Right atrium auricular region (tissue), 2 donors: ENCODE data around the gene ST7. TPM values are rescaled to one million over a fixed set of nuclear protein-coding genes. Genes with fewer than 3 reads are reported as not detected.

ENCODE experiments used
- DNase-seq: peaks from one replicate; pipeline ENCODE4 v3.0.0-alpha.2; 2019; ENCODE audit warnings: low spot score
- H3K27ac ChIP-seq, 2 donors: fragments of 200-600 bp; sonication (generic); 1 replicate in 1 of 2; 2 replicates in 1 of 2; pipeline ENCODE4 v1.5.1; 2016 to 2019
- H3K27me3 ChIP-seq, 2 donors: fragments of 200-600 bp; sonication (generic); one replicate each; pipeline versions ENCODE4 v1.5.1 to v1.6.0; 2017 to 2019
- H3K36me3 ChIP-seq: fragments of 200-600 bp; sonication (generic); one replicate; pipeline ENCODE4 v1.5.1; 2016
- H3K4me1 ChIP-seq, 2 donors: fragments of 200-600 bp; sonication (generic); one replicate each; pipeline versions ENCODE4 v1.5.1 to v1.6.0; 2017 to 2019
- H3K4me3 ChIP-seq, 2 donors: fragments of 200-600 bp; sonication (generic); 1 replicate in 1 of 2; 2 replicates in 1 of 2; pipeline ENCODE4 v1.5.1; 2017 to 2019; ENCODE audit warnings: mild to moderate bottlenecking in 1 of 2, moderate library complexity in 1 of 2
- H3K9me3 ChIP-seq, 2 donors: fragments of 200-600 bp; sonication (generic); one replicate each; pipeline ENCODE4 v1.5.1; 2019
- CTCF ChIP-seq, 2 donors: fragments of 200-600 bp; sonication (generic); IDR thresholded peaks; one replicate each; pipeline ENCODE4 v1.5.1; 2019; ENCODE audit warnings: antibody characterized with exemption in 2 of 2
- total RNA-seq, 2 donors: library from RNA; depleted of rRNA; stranded (reverse); fragments of >200 nt; gene quantifications; one replicate each; pipeline ENCODE4 v1.1.0, GENCODE V29; 2016

Gene ST7
- total RNA-seq, 2 donors from 2014 or later, result 45.4 to 48.1 TPM

GRCh38 chr7:117272017-117272759, 318.9 kb downstream of the ST7 start:
- H3K36me3 ChIP-seq, result no peaks in the 10 kb centered on the region
- no peak overlapping the region for H3K27ac ChIP-seq
- H3K4me1 ChIP-seq, result no peaks in the 10 kb centered on the region
- no peak for TF ChIP-seq CTCF (IDR thresholded peaks at IDR 0.05)
- H3K4me3 ChIP-seq, result no peak overlapping the region
- H3K27me3 ChIP-seq, result no peaks in the 10 kb centered on the region
- H3K9me3 ChIP-seq, result no peaks in the 10 kb centered on the region
- DNase-seq, result no peak

- H3K27ac ChIP-seq, result no peak overlapping the region
Measured at GRCh38 chr7:117273325-117273724, 320.0 kb downstream of the ST7 start.

GRCh38 chr7:117273814-117274225, 320.5 kb downstream of the ST7 start:
- H3K4me3 ChIP-seq, result no peak overlapping the region
- no peaks in the 10 kb centered on the region for H3K4me1 ChIP-seq
- H3K27ac ChIP-seq, result no peak overlapping the region
- no peak for TF ChIP-seq CTCF (IDR thresholded peaks at IDR 0.05)
- no peak for DNase-seq
- H3K27me3 ChIP-seq, result no peaks in the 10 kb centered on the region
- no peaks in the 10 kb centered on the region for H3K36me3 ChIP-seq
- H3K9me3 ChIP-seq, result no peaks in the 10 kb centered on the region

More at GRCh38 chr7:117273325-117273724, 320.0 kb downstream of the ST7 start:
- H3K9me3 ChIP-seq, result no peaks in the 10 kb centered on the region
- no peak overlapping the region for H3K4me3 ChIP-seq
- no peak for DNase-seq
- H3K36me3 ChIP-seq, result no peaks in the 10 kb centered on the region
- H3K4me1 ChIP-seq, result no peaks in the 10 kb centered on the region
- no peak for TF ChIP-seq CTCF (IDR thresholded peaks at IDR 0.05)
- H3K27me3 ChIP-seq, result no peaks in the 10 kb centered on the region

- no peak for DNase-seq
- Histone ChIP-seq H3K4me3 (no peak overlapping the region), H3K4me1 (no peaks in the 10 kb centered on the region), H3K9me3 (no peaks in the 10 kb centered on the region), H3K36me3 (no peaks in the 10 kb centered on the region), H3K27ac (no peak overlapping the region), H3K27me3 (no peaks in the 10 kb centered on the region)
- TF ChIP-seq CTCF (IDR thresholded peaks at IDR 0.05), result no peak
Measured at GRCh38 chr7:117274951-117275350, 321.6 kb downstream of the ST7 start.

- Histone ChIP-seq H3K9me3 (no peaks in the 10 kb centered on the region), H3K27ac (no peak overlapping the region), H3K36me3 (no peaks in the 10 kb centered on the region), H3K27me3 (no peaks in the 10 kb centered on the region), H3K4me1 (no peaks in the 10 kb centered on the region), H3K4me3 (no peak overlapping the region)
- no peak for TF ChIP-seq CTCF (IDR thresholded peaks at IDR 0.05)
- DNase-seq, result no peak
Measured at GRCh38 chr7:117277576-117277975, 324.3 kb downstream of the ST7 start.

GRCh38 chr7:117278040-117278439, 324.7 kb downstream of the ST7 start:
- Histone ChIP-seq H3K4me1 (no peaks in the 10 kb centered on the region), H3K9me3 (no peaks in the 10 kb centered on the region), H3K27ac (no peak overlapping the region), H3K4me3 (no peak overlapping the region), H3K27me3 (no peaks in the 10 kb centered on the region), H3K36me3 (no peaks in the 10 kb centered on the region)
- no peak for TF ChIP-seq CTCF (IDR thresholded peaks at IDR 0.05)
- DNase-seq, result no peak
